GM12878 (cell line): ENCODE data around the gene NTN3. TPM values are rescaled to one million over a fixed set of nuclear protein-coding genes. Genes with fewer than 3 reads are reported as not detected.

Source experiments
- ATAC-seq: fragments of 200-7000 bp; cut with Tn5 transposase; 3 replicates; pipeline ENCODE4 v1.9.1; 2020; ENCODE audit warnings: mild to moderate bottlenecking, moderate library complexity
- BruUV-seq: library from RNA; stranded (reverse); fragments of 400-500 nt; replicated peaks from 2 replicates; lab custom pipeline; 2021; lab: Mats Ljungman, UMichigan
- CTCF ChIA-PET: fragments of 300-600 bp; sonication (Branson Sonifier 250); formaldehyde crosslinking; extraction: SDS; loops from one replicate; lab custom pipeline; 2021; ENCODE audit warnings: inconsistent platforms; lab: Yijun Ruan, JAX
- POLR2A ChIA-PET: fragments of 350-600 bp; formaldehyde crosslinking; extraction: SDS; loops from one replicate; lab custom pipeline; 2021; ENCODE audit warnings: inconsistent platforms; lab: Charles Lee
- RAD21 ChIA-PET: fragments of 300-600 bp; sonication (Branson Sonifier 250); formaldehyde crosslinking; loops from one replicate; lab custom pipeline; 2023; ENCODE audit warnings: antibody characterized with exemption; ENCODE audit not compliant: unreplicated experiment; lab: Charles Lee
- SMC1A ChIA-PET: fragments of 300-600 bp; sonication (Branson Sonifier 250); formaldehyde crosslinking; loops from one replicate; lab custom pipeline; 2023; ENCODE audit not compliant: unreplicated experiment, uncharacterized antibody; lab: Charles Lee
- DNase-seq: peaks from one replicate; pipeline ENCODE4 v3.0.0-alpha.2; 2011; ENCODE audit warnings: low read depth, low spot score
- FAIRE-seq: peaks from 3 replicates; lab custom pipeline; 2011; peaks lifted over from hg19 to GRCh38; lab: Jason Lieb, UNC
- H2AFZ ChIP-seq: 2 replicates; pipeline ENCODE4 v1.6.0; 2011; ENCODE audit warnings: low read depth, low read length, control low read depth; ENCODE audit not compliant: control insufficient read depth
- H3K27ac ChIP-seq: 2 replicates; pipeline ENCODE4 v1.5.1; 2011; ENCODE audit warnings: control low read depth; ENCODE audit not compliant: control insufficient read depth, insufficient read depth
- H3K27me3 ChIP-seq, 2 experiments: replicated peaks in 1 of 2; 2 replicates each; pipeline versions ENCODE4 v1.6.0 to v1.6.1; 2011; ENCODE audit warnings: low read length in 1 of 2; ENCODE audit not compliant: control insufficient read depth in 2 of 2, insufficient read depth in 2 of 2
- H3K36me3 ChIP-seq, 2 experiments: 2 replicates each; pipeline ENCODE4 v1.5.1; 2011; ENCODE audit warnings: low read length in 1 of 2; ENCODE audit not compliant: control insufficient read depth in 2 of 2, insufficient read depth in 2 of 2
- H3K4me1 ChIP-seq: 2 replicates; pipeline ENCODE4 v1.6.1; 2011; ENCODE audit warnings: mild to moderate bottlenecking, low read length, moderate library complexity, mixed read lengths; ENCODE audit not compliant: control insufficient read depth, insufficient read depth
- H3K4me2 ChIP-seq: 2 replicates; pipeline ENCODE4 v1.6.0; 2011; ENCODE audit warnings: control low read depth; ENCODE audit not compliant: control insufficient read depth, insufficient read depth
- H3K4me3 ChIP-seq: fragments of 200-600 bp; sonication (generic); 2 replicates; pipeline ENCODE4 v1.5.1; 2016
- H3K79me2 ChIP-seq: 2 replicates; pipeline ENCODE4 v1.6.0; 2011; ENCODE audit warnings: low read length; ENCODE audit not compliant: control insufficient read depth, insufficient read depth
- H3K9ac ChIP-seq: 2 replicates; pipeline ENCODE4 v1.8.0; 2011; ENCODE audit warnings: low read length, control low read depth, mixed read lengths; ENCODE audit not compliant: control insufficient read depth, insufficient read depth
- H3K9me3 ChIP-seq: replicated peaks from 3 replicates; pipeline ENCODE4 v1.5.1; 2011; ENCODE audit warnings: mild to moderate bottlenecking, low read length; ENCODE audit not compliant: control insufficient read depth, insufficient read depth
- H4K20me1 ChIP-seq: 2 replicates; pipeline ENCODE4 v1.6.0; 2011; ENCODE audit not compliant: control insufficient read depth, insufficient read depth
- BACH1 ChIP-seq: fragments of 450-650 bp; IDR thresholded peaks from 2 replicates; pipeline ENCODE4 v1.6.1; 2017; ENCODE audit warnings: mild to moderate bottlenecking, borderline replicate concordance
- CTCF ChIP-seq, 3 experiments: IDR thresholded peaks in 2 of 3; conservative IDR thresholded peaks in 1 of 3; 2 replicates each; pipeline ENCODE4 v1.5.1; 2011; ENCODE audit warnings: low read depth in 3 of 3, low read length in 3 of 3, mild to moderate bottlenecking in 3 of 3, control low read depth in 2 of 3, moderate library complexity in 2 of 3, inconsistent platforms in 1 of 3, mixed read lengths in 1 of 3; ENCODE audit not compliant: control insufficient read depth in 2 of 3, insufficient read depth in 1 of 3; ENCODE audit errors: extremely low read depth in 1 of 3
- RUNX3 ChIP-seq: IDR thresholded peaks from 2 replicates; pipeline ENCODE4 v1.6.1; 2012; ENCODE audit warnings: low read length, inconsistent platforms
- WGBS: methylation state at CpG from one replicate; pipeline ENCODE4 v1.1.6; 2016; ENCODE audit warnings: low lambda C conversion rate; ENCODE audit not compliant: insufficient replicate concordance, insufficient coverage; ENCODE audit errors: missing lambda C conversion rate; 5-methylcytosine and 5-hydroxymethylcytosine counted together
- in situ Hi-C: fragments of 300-500 bp; cut with MboI; formaldehyde crosslinking; loops from 9 replicates; pipeline ENCODE4 v1.14.3; 2018; ENCODE audit warnings: mixed read lengths
- intact Hi-C: fragments of 100-400 bp; cut with micrococcal nuclease; formaldehyde crosslinking; loops from one replicate; pipeline ENCODE4 v1.14.2; 2022; ENCODE audit not compliant: unreplicated experiment
- polyA plus RNA-seq, 11 experiments: library from polyadenylated mRNA; depleted of rRNA in 4 of 11; unstranded in 6 of 11; stranded (reverse) in 5 of 11; fragments of >200 nt; fragmentation: Nextera tagmentation in 4 of 11; fragmentation: Illumina TruSeq in 1 of 11; extraction: Ambion mirVana in 4 of 11; extraction: Trizol in 1 of 11; gene quantifications; 1 replicate in 1 of 11; 2 replicates in 10 of 11; pipeline versions ENCODE4 v1.2.1 to v1.2.3, GENCODE V29; 2011 to 2016; ENCODE audit warnings: inconsistent platforms in 2 of 11, missing spikeins in 2 of 11, low read depth in 1 of 11
- total RNA-seq, 4 experiments: library from RNA; depleted of rRNA in 3 of 4; stranded (reverse); fragments of >200 nt in 3 of 4; fragmentation: Illumina TruSeq in 1 of 4; extraction: Trizol in 1 of 4; gene quantifications; 2 replicates each; pipeline versions ENCODE4 v1.2.1 to v1.2.3, GENCODE V29; 2013 to 2021

NTN3 gene
- total and polyA plus RNA-seq, 10 of the 15 experiments (the other 5 are each of a cell fraction or from before 2014, with no cell fraction given) = 0.04 TPM; not detected in 9

GRCh38 chr16:2465653-2466415 lies 5.3 kb upstream of the NTN3 start:
- no peaks in the 10 kb centered on the region for H3K9me3 ChIP-seq
- peaks cover 9% of the 10 kb centered on the region for H3K4me1 ChIP-seq
- no peak overlapping the region for H3K4me2 ChIP-seq
- no peak overlapping the region for H3K27ac ChIP-seq
- ChIA-PET SMC1A (no interaction called here), RAD21 (no interaction called here), CTCF (no interaction called here), POLR2A (no interaction called here)
- no TSS peak for BruUV-seq
- H3K9ac ChIP-seq = no peak overlapping the region
- in situ Hi-C loops (no loop called here), intact Hi-C loops (loop anchor here (5.0 kb wide), 1 partner anchor 41 kb away; no protein-coding TSS in a partner anchor)
- 89% methylated on average over 12 of the region's 12 CpGs for WGBS
- ATAC-seq = no peak
- TF ChIP-seq BACH1 (no peak), CTCF (IDR thresholded peaks at IDR 0.05 in 2 of 3, conservative IDR thresholded peaks at IDR 0.05 in 1 of 3; ENCODE audit: control insufficient read depth in 2 of 3, extremely low read depth in 1 of 3, insufficient read depth in 1 of 3, low read depth in 3 of 3, low read length in 3 of 3) (peak; percentile 16 to 33 (median 29); a peak in 3 of 6 replicates), RUNX3 (0 out of 2 replicates have a peak, but pooled peaks have one; percentile 21)
- TF ChIP-seq, all 136 proteins: peak for 2
- DNase-seq = no peak
- H3K79me2 ChIP-seq = peaks cover 1% of the 10 kb centered on the region; the same call in 1 of the 2 replicates
- no peak for FAIRE-seq
- no peak overlapping the region for H3K4me3 ChIP-seq
- H2AFZ ChIP-seq = no peak overlapping the region
- no peaks in the 10 kb centered on the region; a peak in 1 of 4 replicates for H3K36me3 ChIP-seq
- no peaks in the 10 kb centered on the region for H4K20me1 ChIP-seq
- peaks cover 0 to 2% of the 10 kb centered on the region in 2 experiments; a peak in 1 of 4 replicates for H3K27me3 ChIP-seq
